HG02588 (cell line): Measurements from ENCODE around the gene VSIG8.
"Not testable (repeated sequence)": the region's sequence is repeated elsewhere in the genome, so short reads cannot be mapped to it uniquely, and the experiment has no call there.

ENCODE experiments used
- ATAC-seq: cut with Tn5 transposase; IDR thresholded peaks from one replicate; pipeline ENCODE4 v1.9.1; 2021; ENCODE audit warnings: mild to moderate bottlenecking, moderate library complexity; ENCODE audit not compliant: unreplicated experiment

VSIG8 gene

GRCh38 chr1:159862557-159862956 is at the start of gene VSIG8:
Gene VSIG8 (minus strand): TSS chr1:159862657. CDS start chr1:159862521, 136 bp downstream.
- ATAC-seq: no peak

- ATAC-seq: no peak
These were observed 49.0 kb upstream of the VSIG8 start for GRCh38 chr1:159911326-159912070.

GRCh38 chr1:159908031-159908940 is 45.8 kb upstream of the VSIG8 start:
- ATAC-seq: no peak

GRCh38 chr1:159906960-159907359 is 44.5 kb upstream of the VSIG8 start:
- no peak for ATAC-seq

DNA sequence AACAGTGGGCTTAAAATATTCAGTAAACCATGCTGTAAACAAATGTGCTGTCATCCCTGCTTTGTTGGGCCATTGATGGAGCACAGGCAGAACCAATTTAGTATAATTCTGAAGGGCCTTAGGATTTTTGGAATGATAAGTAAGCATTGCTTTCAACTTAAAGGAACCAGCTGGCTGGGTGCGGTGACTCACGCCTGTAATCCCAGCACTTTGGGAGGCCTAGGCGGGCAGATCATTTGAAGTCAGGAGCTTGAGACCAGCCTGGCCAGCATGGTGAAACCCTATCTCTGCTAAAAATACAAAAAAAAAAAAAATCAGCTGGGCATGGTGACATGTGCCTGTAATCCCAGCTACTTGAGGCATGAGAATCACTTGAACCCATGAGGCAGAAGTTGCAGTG is 41.6 kb upstream of the VSIG8 start:
- not testable (repeated sequence) for ATAC-seq

DNA sequence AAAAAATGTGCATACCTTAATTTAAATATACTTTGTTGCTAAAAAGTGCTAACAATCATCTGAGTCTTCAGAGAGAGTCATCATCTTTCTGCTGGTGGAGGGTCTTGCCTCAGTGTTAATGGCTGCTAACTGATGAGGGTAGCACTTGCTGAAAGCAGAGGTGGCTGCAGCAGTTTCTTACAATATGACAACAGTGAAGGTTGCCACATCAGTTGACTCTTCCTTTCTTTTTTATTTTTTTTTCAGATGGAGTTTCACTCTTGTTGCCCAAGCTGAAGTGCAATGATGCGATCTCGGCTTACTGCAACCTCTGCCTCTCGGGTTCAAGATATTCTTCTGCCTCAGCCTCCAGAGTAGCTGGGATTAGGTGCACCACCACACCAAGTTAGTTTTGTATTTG is 40.1 kb upstream of the VSIG8 start:
- ATAC-seq: no peak

- no peak for ATAC-seq
These were observed 38.4 kb upstream of the VSIG8 start for GRCh38 chr1:159900755-159901360.

DNA sequence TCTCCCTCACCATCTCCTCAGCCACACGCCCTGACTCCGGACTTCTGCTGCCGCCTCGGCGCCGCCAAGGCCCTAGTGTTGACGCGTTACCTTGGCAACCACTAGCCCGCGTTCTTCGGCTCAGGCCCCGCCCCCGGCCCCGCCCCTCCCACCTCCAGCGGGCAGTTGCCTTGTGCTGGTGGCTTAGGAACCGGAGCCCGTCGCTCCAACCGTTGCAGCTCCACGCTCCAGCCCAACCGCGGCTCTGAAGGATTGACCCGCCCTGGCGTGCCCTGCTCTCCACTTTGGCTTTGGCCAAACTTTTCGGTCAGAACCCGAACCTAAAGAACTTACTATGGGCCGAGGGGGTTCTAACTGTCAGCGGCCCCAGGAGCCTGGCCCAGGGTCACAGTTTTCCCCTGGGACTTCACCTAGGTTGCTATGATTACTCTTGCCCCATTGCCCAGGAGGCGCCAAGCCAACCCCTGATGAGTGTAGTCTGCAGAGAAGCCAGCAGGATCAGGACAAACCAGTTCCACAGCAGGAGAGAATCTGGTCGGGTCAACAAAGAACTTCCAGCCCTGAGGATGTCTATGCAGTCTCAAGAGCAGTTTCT is 37.7 kb upstream of the VSIG8 start, which contains the start of gene CFAP45:
Gene CFAP45, minus strand, starts transcription at position 80 of the 595 bp plus-strand sequence. Its CDS starts 67 bp downstream, at position 13.
- no peak for ATAC-seq

DNA sequence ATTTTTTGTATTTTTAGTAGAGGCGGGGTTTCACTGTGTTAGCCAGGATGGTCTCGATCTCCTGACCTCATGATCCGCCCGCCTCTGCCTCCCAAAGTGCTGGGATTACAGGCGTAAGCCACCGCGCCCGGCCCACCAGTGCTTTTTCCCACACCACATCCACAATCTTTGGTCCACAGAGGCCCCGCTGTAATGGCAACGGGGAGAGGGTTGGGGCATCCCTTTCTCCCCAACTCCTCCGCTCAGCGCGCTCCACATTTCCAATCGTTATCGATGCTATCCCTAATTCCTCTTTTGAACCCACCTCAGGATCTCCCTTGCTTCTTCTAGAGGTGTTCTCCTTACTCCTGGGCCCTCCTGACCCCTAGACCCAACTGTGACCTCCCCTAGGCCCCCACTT is 37.2 kb upstream of the VSIG8 start:
- ATAC-seq: not testable (repeated sequence)

DNA sequence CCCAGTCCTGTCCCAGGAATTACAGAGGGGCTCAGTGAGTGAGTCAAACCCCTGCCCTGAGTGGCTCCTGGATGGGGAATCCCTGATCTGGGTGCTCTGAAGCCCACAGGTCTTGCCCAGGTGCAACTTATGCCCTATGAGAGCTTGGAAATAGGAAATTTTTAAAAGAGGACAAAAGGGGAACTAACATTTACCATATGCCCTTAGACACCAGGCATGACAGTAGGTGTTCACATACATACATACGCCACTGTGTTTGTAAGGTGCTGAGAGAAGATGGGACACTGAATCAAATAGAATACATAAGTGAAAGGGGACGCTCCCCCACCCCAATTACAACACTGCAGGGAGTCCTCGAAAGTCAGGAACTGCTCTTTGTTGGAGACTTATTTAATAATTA is 36.1 kb upstream of the VSIG8 start:
- no peak for ATAC-seq

GRCh38 chr1:159897962-159898361 is 35.5 kb upstream of the VSIG8 start:
- ATAC-seq: no peak

GRCh38 chr1:159896546-159896930 is 34.1 kb upstream of the VSIG8 start:
- ATAC-seq: no peak

DNA sequence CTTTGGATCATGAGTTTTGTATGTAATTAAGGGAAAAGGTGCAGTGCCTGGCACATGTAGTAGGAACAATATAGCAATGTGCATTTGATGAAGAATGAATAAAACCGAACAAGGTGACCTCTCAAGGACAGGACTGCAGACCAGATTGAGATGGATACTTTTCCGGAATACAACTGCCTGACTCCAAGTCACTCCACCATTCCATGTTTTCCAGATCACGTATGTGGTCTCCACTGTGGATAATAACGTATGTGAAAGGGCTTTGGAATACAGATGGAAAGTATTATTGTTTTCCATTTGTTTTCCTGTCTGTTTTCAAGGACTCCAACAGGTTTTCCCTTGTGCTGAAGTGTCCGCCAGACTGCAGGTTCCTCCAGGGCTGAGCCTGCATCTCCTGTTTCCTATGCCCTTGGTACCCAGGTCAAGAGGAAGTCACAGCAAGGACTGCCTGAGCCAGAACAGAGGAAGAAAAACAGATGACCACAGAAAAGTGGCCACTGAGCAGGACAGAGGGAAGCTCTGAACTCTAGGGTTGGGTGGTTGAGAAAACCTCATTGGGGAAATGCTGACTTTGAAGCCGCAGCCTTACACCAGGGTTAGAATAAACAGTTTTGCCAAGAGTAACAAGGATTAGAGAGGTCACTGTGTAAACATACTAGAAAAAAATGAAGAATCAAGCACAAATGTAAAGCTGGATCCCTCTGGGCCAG is 33.5 kb upstream of the VSIG8 start:
- ATAC-seq: no peak

DNA sequence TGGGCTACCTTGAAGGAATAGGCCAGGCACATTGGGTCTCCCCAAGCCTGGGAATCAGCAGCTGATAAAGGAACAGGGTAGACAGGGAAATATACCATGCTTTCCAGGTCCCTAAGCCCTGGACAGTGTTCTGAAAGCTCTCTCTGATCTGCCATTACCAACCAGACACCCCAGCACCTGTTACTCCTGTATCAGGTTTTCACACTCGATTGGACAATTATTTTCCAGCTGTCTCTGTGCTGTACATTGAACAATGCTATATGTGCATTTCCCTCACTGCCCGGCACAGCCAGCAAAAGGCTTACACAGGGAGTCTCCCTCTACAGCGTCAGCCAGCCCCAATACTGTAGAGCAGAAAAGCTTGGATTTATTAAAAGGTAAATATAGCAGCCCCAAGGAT is 32.8 kb upstream of the VSIG8 start:
- no peak for ATAC-seq

- no peak for ATAC-seq
These were observed 30.5 kb upstream of the VSIG8 start for GRCh38 chr1:159892944-159893343.

GRCh38 chr1:159891275-159892157 is 29.1 kb upstream of the VSIG8 start:
- ATAC-seq: peak; percentile 75

DNA sequence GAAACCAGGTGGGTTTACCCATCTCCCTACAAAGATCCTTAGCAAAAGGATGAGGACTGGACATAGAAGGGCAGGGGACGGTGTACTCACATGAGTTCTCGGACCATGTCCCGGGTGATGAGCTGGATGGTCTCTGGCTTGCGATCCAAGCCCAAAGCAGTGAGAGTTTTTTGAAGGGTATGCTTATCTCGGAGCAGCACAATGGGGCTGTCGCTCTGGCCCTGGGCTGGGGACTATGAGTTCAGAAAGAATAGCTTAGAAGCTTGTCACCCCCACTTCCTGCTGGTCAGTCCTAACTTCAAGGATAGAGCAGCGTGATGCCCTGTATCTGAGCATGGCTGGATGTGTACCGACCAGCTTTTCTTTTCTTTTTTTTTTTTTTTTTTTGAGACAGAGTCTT is 27.9 kb upstream of the VSIG8 start:
- ATAC-seq: no peak

GRCh38 chr1:159889821-159890252 is 27.4 kb upstream of the VSIG8 start:
- ATAC-seq: peak; percentile 91

GRCh38 chr1:159889202-159889601 is 26.7 kb upstream of the VSIG8 start:
- no peak for ATAC-seq
